Spleen (tissue), 11 donors: Measurements from ENCODE around the gene HECW1. TPM values are rescaled to one million over a fixed set of nuclear protein-coding genes. Genes with fewer than 3 reads are reported as not detected.

Experiments
- DNase-seq: peaks from one replicate; pipeline ENCODE4 v3.0.0-alpha.2; 2020
- H3K27ac ChIP-seq, 8 donors: fragments of 200-600 bp; sonication (generic) in 7 of 8; 1 replicate in 4 of 8; 2 replicates in 4 of 8; pipeline versions ENCODE4 v1.5.0 to v1.8.0; 2016 to 2021; ENCODE audit warnings: inconsistent platforms in 4 of 8, mild to moderate bottlenecking in 4 of 8, moderate library complexity in 1 of 8
- H3K27me3 ChIP-seq, 7 donors: fragments of 200-600 bp; sonication (generic) in 6 of 7; replicated peaks in 1 of 7; 1 replicate in 4 of 7; 2 replicates in 3 of 7; pipeline versions ENCODE4 v1.5.0 to v1.8.0; 2016 to 2021; ENCODE audit warnings: inconsistent platforms in 3 of 7, mild to moderate bottlenecking in 1 of 7
- H3K36me3 ChIP-seq, 6 donors: fragments of 200-600 bp; sonication (generic) in 5 of 6; 1 replicate in 4 of 6; 2 replicates in 2 of 6; pipeline versions ENCODE4 v1.5.0 to v1.8.0; 2016 to 2021; ENCODE audit warnings: inconsistent platforms in 2 of 6
- H3K4me1 ChIP-seq, 6 donors: fragments of 200-600 bp; sonication (generic) in 5 of 6; 1 replicate in 3 of 6; 2 replicates in 3 of 6; pipeline versions ENCODE4 v1.5.0 to v1.8.0; 2016 to 2021; ENCODE audit warnings: inconsistent platforms in 3 of 6
- H3K4me3 ChIP-seq, 8 donors: fragments of 200-600 bp; sonication (generic) in 7 of 8; 1 replicate in 4 of 8; 2 replicates in 4 of 8; pipeline versions ENCODE4 v1.5.0 to v1.8.0; 2016 to 2021; ENCODE audit warnings: inconsistent platforms in 4 of 8, mild to moderate bottlenecking in 4 of 8, moderate library complexity in 2 of 8
- H3K9me3 ChIP-seq, 8 donors: fragments of 200-600 bp; sonication (generic) in 7 of 8; 1 replicate in 4 of 8; 2 replicates in 4 of 8; pipeline versions ENCODE4 v1.5.0 to v1.8.0; 2016 to 2021; ENCODE audit warnings: inconsistent platforms in 4 of 8
- POLR2A ChIP-seq, 3 donors: fragments of 450-650 bp; IDR thresholded peaks; one replicate each; pipeline ENCODE4 v1.5.1; 2017; ENCODE audit warnings: antibody characterized with exemption in 3 of 3, mild to moderate bottlenecking in 1 of 3
- POLR2AphosphoS5 ChIP-seq, 3 donors: sonication (generic); formaldehyde crosslinking; IDR thresholded peaks; one replicate each; pipeline ENCODE4 v1.5.1; 2017; ENCODE audit warnings: antibody characterized with exemption in 3 of 3
- WGBS, 5 donors: extraction: QIAGEN DNeasy Blood & Tissue Kit in 3 of 5; methylation state at CpG; one replicate each; pipeline versions ENCODE4 v1.1.5 to v1.1.7; 2013 to 2018; 5-methylcytosine and 5-hydroxymethylcytosine counted together
- intact Hi-C: fragments of 100-400 bp; cut with DNase I; formaldehyde crosslinking; loops from one replicate; pipeline ENCODE4 v1.15.0; 2023; ENCODE audit warnings: low total_unique reads
- polyA plus RNA-seq, 3 donors: library from polyadenylated mRNA; stranded (reverse); fragments of 200-250 nt; gene quantifications; one replicate each; pipeline ENCODE4 v1.2.1, GENCODE V29; 2013
- total RNA-seq, 7 donors: library from RNA; depleted of rRNA in 3 of 7; stranded (reverse); fragments of >200 nt in 3 of 7; fragmentation: NEBNext Ultra II Directional in 4 of 7; extraction: Animal tissue kit (Norgen Biotek cat#: 25700) in 4 of 7; gene quantifications; one replicate each; pipeline versions ENCODE4 v1.1.0 to v1.2.1, GENCODE V29; 2016 to 2021
- TF ChIP-seq, protein P1 (sequence below), 11 experiments: fragments of 200-600 bp in 7 of 11; fragments of 450-650 bp in 4 of 11; sonication (generic) in 4 of 11; IDR thresholded peaks in 8 of 11; conservative IDR thresholded peaks in 3 of 11; 1 replicate in 7 of 11; 2 replicates in 4 of 11; pipeline versions ENCODE4 v1.4.0 to v1.8.0; 2016 to 2021; ENCODE audit warnings: antibody characterized with exemption in 11 of 11, inconsistent platforms in 4 of 11, mild to moderate bottlenecking in 1 of 11
- donor health status: healthy with polysubstance abuse.
- donor health status: DM: no; HTN: no; CAD: no; lungs with moderate emphysema.
- donor health status: DM: no; HTN: no; CAD: no.
- donor health status: Bipolar disorder and iron deficiency.
- donor health status: healthy.
- donor health status: DM: no; HTN: no; CAD: no.
- donor health status: DM: yes; HTN: yes; CAD: no.

Gene HECW1
- total and polyA plus RNA-seq, 10 donors = 0.03 to 1.5 (median 0.40) TPM; not detected in 1

DNA sequence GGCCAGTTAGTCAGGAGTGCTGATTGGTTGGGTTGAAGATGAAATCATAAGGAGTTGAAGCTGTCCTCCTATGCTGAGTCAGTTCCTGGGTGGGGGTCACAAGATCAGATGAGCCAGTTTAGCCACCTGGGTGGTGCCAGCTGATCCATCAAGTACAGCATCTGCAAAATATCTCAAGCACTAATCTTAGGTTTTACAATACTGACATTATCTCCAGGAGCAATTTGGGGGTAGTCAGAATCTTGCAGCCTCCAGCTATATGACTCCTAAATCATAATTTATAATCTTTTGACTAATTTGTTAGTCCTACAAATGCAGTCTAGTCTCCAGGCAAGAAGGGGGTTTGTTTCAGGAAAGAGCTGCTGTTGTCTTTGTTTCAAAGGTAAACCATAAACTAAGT, 286.4 kb downstream of the HECW1 start:
- Histone ChIP-seq H3K4me3 (no peak overlapping the region), H3K4me1 (no peaks in the 10 kb centered on the region), H3K27ac (no peak overlapping the region), H3K36me3 (no peaks in the 10 kb centered on the region), H3K9me3 (no peaks in the 10 kb centered on the region), H3K27me3 (peaks cover 0 to 22% (median 0%) of the 10 kb centered on the region in 7 donors)
- TF ChIP-seq POLR2AphosphoS5 (IDR thresholded peaks at IDR 0.05) (no peak), POLR2A (IDR thresholded peaks at IDR 0.05) (no peak)
- TF ChIP-seq, protein P1, sequence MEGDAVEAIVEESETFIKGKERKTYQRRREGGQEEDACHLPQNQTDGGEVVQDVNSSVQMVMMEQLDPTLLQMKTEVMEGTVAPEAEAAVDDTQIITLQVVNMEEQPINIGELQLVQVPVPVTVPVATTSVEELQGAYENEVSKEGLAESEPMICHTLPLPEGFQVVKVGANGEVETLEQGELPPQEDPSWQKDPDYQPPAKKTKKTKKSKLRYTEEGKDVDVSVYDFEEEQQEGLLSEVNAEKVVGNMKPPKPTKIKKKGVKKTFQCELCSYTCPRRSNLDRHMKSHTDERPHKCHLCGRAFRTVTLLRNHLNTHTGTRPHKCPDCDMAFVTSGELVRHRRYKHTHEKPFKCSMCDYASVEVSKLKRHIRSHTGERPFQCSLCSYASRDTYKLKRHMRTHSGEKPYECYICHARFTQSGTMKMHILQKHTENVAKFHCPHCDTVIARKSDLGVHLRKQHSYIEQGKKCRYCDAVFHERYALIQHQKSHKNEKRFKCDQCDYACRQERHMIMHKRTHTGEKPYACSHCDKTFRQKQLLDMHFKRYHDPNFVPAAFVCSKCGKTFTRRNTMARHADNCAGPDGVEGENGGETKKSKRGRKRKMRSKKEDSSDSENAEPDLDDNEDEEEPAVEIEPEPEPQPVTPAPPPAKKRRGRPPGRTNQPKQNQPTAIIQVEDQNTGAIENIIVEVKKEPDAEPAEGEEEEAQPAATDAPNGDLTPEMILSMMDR (IDR thresholded peaks at IDR 0.05 in 8 of 11, conservative IDR thresholded peaks at IDR 0.05 in 3 of 11) = no peak
- no peak for DNase-seq
- intact Hi-C loops = no loop called here

DNA sequence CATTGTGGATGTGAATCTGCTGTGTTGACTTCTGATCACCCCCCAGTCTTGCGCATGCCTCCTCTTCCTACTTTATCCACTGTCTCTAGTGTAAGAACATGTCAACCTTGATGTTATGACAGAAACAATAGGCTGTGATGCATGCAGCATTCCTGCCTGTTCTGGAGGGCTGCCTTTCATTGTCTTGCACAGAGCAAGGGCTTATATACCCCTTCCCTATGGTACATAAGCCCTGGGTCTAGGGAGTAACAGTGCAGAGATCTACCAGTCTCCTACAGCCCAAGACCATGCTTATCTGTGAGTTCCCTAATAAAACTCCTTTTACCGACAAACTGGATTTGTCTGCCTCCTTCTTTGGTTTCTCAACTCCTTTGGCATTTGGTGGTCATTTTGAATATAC, 293.5 kb downstream of the HECW1 start:
- Histone ChIP-seq H3K27ac (no peak overlapping the region), H3K9me3 (no peaks in the 10 kb centered on the region), H3K36me3 (no peaks in the 10 kb centered on the region), H3K27me3 (no peaks in the 10 kb centered on the region), H3K4me3 (no peak overlapping the region), H3K4me1 (no peaks in the 10 kb centered on the region)
- DNase-seq = no peak
- TF ChIP-seq POLR2AphosphoS5 (IDR thresholded peaks at IDR 0.05) = no peak
- TF ChIP-seq POLR2A (IDR thresholded peaks at IDR 0.05) = no peak
- TF ChIP-seq, protein P1 (IDR thresholded peaks at IDR 0.05 in 8 of 11, conservative IDR thresholded peaks at IDR 0.05 in 3 of 11) = no peak
- intact Hi-C loops = no loop called here
- 90 to 98% (median 97%) methylated on average over 2 of the region's 2 CpGs for WGBS, 5 donors

DNA sequence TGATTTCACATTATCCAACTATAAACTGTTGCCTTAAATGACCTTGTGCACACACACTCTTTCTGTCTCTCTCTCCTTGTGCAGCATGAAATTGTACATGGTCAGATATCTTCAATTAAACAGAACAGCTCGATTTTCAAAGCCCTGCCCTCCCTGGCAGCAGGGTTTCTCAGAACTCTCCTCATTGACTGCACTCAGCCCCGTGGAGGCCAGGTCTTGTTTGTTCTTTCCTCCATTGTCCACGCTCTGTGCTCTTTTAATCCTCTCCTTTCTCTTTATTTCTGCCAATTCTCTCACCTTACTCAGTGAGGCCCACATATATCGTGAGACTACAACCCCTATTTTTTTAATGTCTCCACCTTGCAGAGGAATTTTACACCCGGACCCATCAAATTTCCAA, 294.5 kb downstream of the HECW1 start:
- DNase-seq = no peak
- whole genome bisulfite sequencing, 5 donors = 69 to 76% (median 73%) methylated on average over 5 of the region's 5 CpGs
- H3K36me3 ChIP-seq = no peaks in the 10 kb centered on the region
- no peaks in the 10 kb centered on the region for H3K27me3 ChIP-seq
- intact Hi-C loops = no loop called here
- no peak overlapping the region for H3K27ac ChIP-seq
- no peaks in the 10 kb centered on the region for H3K4me1 ChIP-seq
- no peaks in the 10 kb centered on the region for H3K9me3 ChIP-seq
- no peak overlapping the region for H3K4me3 ChIP-seq
- TF ChIP-seq, protein P1 (IDR thresholded peaks at IDR 0.05 in 8 of 11, conservative IDR thresholded peaks at IDR 0.05 in 3 of 11) = no peak
- TF ChIP-seq POLR2A (IDR thresholded peaks at IDR 0.05) (no peak), POLR2AphosphoS5 (IDR thresholded peaks at IDR 0.05) (no peak)

DNA sequence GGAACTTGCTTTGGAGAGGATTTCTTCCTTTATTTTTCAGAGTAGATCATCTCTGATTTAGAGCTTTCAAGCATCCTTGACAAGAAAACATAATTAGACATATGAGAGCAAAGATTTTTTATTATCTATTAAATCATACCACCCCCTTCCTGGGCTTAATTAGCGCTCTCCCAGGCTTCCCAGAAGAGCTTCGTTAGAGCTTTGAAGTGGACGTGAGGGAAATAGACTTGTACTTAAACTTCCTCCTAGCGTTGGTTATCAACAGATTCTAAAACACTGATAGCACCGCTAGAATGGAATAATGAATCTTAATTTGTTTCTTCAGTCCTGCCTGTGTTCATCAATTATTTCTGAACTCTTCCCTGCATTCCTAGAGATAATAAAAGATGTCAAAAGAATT, 296.5 kb downstream of the HECW1 start:
- no peaks in the 10 kb centered on the region for H3K27me3 ChIP-seq
- no peak for DNase-seq
- TF ChIP-seq, protein P1 (IDR thresholded peaks at IDR 0.05 in 8 of 11, conservative IDR thresholded peaks at IDR 0.05 in 3 of 11) = no peak
- no peak for TF ChIP-seq POLR2AphosphoS5 (IDR thresholded peaks at IDR 0.05)
- TF ChIP-seq POLR2A (IDR thresholded peaks at IDR 0.05) = no peak
- intact Hi-C loops = no loop called here
- no peaks in the 10 kb centered on the region for H3K4me1 ChIP-seq
- 52 to 67% (median 55%) methylated on average over 5 of the region's 5 CpGs for WGBS, 5 donors
- no peaks in the 10 kb centered on the region for H3K36me3 ChIP-seq
- H3K4me3 ChIP-seq = no peak overlapping the region
- H3K9me3 ChIP-seq = no peaks in the 10 kb centered on the region
- no peak overlapping the region for H3K27ac ChIP-seq
